Neural cell (in vitro differentiated cells): ENCODE data around the gene GATA2.

Source experiments
- EZH2 ChIP-seq: fragments of 200-600, 300-800 bp; shearing (Covaris generic), sonication (generic); IDR thresholded peaks from 2 replicates; pipeline ENCODE4 v1.6.1; 2014; ENCODE audit warnings: antibody characterized with exemption, low read length, borderline replicate concordance, mild to moderate bottlenecking; ENCODE audit not compliant: insufficient read depth, poor library complexity, severe bottlenecking
- RAD21 ChIP-seq: fragments of 450-650 bp; conservative IDR thresholded peaks from 2 replicates; pipeline ENCODE4 v1.6.1; 2014; ENCODE audit warnings: antibody characterized with exemption, mild to moderate bottlenecking, moderate library complexity
- TF ChIP-seq, protein P1 (sequence below): fragments of 450-650 bp; IDR thresholded peaks from 2 replicates; pipeline ENCODE4 v1.5.1; 2014; ENCODE audit warnings: antibody characterized with exemption, mild to moderate bottlenecking, moderate library complexity; ENCODE audit not compliant: poor library complexity, severe bottlenecking
- TF ChIP-seq, protein P2 (sequence below): IDR thresholded peaks from 2 replicates; pipeline ENCODE4 v1.6.1; 2012; ENCODE audit warnings: borderline replicate concordance

DNA sequence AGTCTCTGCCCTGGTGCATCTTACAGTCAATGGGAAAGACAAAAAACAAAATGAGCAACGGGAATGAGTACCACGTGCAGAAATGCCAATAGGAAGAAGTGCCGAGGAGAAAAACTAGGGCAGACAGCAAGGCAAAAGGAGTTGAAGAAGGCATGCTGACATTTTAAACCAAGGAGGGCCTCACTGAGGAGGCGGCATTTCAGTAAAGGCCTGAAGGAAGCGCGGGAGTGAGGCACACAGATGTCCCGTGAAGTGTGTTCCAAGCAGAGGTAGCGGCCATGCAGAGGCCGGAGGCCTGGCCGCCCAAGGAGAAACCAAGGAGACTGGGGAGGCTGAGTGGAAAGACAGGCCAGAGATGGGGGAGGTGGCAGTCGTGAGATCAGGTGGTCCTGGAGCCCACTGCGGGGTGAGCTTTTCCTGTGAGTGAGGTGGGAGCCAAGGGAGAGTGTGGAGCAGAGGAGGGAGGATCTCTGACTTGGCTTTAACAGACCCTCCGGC, 61.1 kb downstream of the GATA2 start:
- TF ChIP-seq, protein P1, sequence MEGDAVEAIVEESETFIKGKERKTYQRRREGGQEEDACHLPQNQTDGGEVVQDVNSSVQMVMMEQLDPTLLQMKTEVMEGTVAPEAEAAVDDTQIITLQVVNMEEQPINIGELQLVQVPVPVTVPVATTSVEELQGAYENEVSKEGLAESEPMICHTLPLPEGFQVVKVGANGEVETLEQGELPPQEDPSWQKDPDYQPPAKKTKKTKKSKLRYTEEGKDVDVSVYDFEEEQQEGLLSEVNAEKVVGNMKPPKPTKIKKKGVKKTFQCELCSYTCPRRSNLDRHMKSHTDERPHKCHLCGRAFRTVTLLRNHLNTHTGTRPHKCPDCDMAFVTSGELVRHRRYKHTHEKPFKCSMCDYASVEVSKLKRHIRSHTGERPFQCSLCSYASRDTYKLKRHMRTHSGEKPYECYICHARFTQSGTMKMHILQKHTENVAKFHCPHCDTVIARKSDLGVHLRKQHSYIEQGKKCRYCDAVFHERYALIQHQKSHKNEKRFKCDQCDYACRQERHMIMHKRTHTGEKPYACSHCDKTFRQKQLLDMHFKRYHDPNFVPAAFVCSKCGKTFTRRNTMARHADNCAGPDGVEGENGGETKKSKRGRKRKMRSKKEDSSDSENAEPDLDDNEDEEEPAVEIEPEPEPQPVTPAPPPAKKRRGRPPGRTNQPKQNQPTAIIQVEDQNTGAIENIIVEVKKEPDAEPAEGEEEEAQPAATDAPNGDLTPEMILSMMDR, result no peak
- TF ChIP-seq, protein P2, sequence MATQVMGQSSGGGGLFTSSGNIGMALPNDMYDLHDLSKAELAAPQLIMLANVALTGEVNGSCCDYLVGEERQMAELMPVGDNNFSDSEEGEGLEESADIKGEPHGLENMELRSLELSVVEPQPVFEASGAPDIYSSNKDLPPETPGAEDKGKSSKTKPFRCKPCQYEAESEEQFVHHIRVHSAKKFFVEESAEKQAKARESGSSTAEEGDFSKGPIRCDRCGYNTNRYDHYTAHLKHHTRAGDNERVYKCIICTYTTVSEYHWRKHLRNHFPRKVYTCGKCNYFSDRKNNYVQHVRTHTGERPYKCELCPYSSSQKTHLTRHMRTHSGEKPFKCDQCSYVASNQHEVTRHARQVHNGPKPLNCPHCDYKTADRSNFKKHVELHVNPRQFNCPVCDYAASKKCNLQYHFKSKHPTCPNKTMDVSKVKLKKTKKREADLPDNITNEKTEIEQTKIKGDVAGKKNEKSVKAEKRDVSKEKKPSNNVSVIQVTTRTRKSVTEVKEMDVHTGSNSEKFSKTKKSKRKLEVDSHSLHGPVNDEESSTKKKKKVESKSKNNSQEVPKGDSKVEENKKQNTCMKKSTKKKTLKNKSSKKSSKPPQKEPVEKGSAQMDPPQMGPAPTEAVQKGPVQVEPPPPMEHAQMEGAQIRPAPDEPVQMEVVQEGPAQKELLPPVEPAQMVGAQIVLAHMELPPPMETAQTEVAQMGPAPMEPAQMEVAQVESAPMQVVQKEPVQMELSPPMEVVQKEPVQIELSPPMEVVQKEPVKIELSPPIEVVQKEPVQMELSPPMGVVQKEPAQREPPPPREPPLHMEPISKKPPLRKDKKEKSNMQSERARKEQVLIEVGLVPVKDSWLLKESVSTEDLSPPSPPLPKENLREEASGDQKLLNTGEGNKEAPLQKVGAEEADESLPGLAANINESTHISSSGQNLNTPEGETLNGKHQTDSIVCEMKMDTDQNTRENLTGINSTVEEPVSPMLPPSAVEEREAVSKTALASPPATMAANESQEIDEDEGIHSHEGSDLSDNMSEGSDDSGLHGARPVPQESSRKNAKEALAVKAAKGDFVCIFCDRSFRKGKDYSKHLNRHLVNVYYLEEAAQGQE, result no peak
- TF ChIP-seq EZH2 (no peak), RAD21 (no peak)
